Urinary bladder (tissue), 2 donors: ENCODE results near the gene WDR33. TPM values are rescaled to one million over a fixed set of nuclear protein-coding genes. Genes with fewer than 3 reads are reported as not detected.

Source experiments
- polyA plus RNA-seq: library from polyadenylated mRNA; stranded (reverse); fragments of 200-250 nt; gene quantifications from one replicate; pipeline ENCODE4 v1.2.3, GENCODE V29; 2013
- small RNA-seq: library from RNA; depleted of rRNA; stranded (forward); fragments of <200 nt; gene quantifications from one replicate; pipeline ENCODE3, GENCODE V24; 2014
- total RNA-seq: library from RNA; depleted of rRNA; stranded (reverse); fragments of >200 nt; gene quantifications from one replicate; pipeline ENCODE4 v1.2.3, GENCODE V29; 2014
- donor health status: healthy.

WDR33 gene
- total and polyA plus RNA-seq, 2 donors, result 15.7 to 88.7 TPM

Small RNA genes within 50 kb of the gene (small RNA-seq; reads per million reads assigned to genes)
- not detected for gene RF00017
- gene RF00019, result not detected
- gene RNU6-395P, result not detected
- 0.24 reads per million for gene RNY4P7

Other genes with a start within 250 kb of the WDR33 start
- 0.11 TPM for gene GPR17, start 165.0 kb downstream of the WDR33 start, total RNA-seq
- 0.47 TPM for gene GPR17, start 165.0 kb downstream of the WDR33 start, polyA plus RNA-seq
- 18.7 TPM for gene LIMS2, start 135.6 kb downstream of the WDR33 start, total RNA-seq
- gene LIMS2, start 135.6 kb downstream of the WDR33 start, polyA plus RNA-seq, result 346 TPM
- gene SFT2D3, start 109.7 kb downstream of the WDR33 start, total RNA-seq, result 7.2 TPM
- gene SFT2D3, start 109.7 kb downstream of the WDR33 start, polyA plus RNA-seq, result 5.5 TPM
- 20.5 TPM for gene POLR2D, start 47.0 kb upstream of the WDR33 start, total RNA-seq
- gene POLR2D, start 47.0 kb upstream of the WDR33 start, polyA plus RNA-seq, result 12.5 TPM
- 13.2 TPM for gene AMMECR1L, start 74.8 kb upstream of the WDR33 start, total RNA-seq
- 12.2 TPM for gene AMMECR1L, start 74.8 kb upstream of the WDR33 start, polyA plus RNA-seq
- gene SAP130, start 216.9 kb upstream of the WDR33 start, total RNA-seq, result 5.5 TPM
- gene SAP130, start 216.9 kb upstream of the WDR33 start, polyA plus RNA-seq, result 13.0 TPM